Panc1 (cell line): ENCODE measurements around the gene CYP11A1. TPM values are rescaled to one million over a fixed set of nuclear protein-coding genes. Genes with fewer than 3 reads are reported as not detected.

Experiments
- ATAC-seq: fragments of 200-7000 bp; cut with Tn5 transposase; 2 replicates; pipeline ENCODE4 v1.9.1; 2020; ENCODE audit warnings: mild to moderate bottlenecking, moderate library complexity
- BruUV-seq: library from RNA; stranded (reverse); fragments of 400-500 nt; replicated peaks from 2 replicates; lab custom pipeline; 2021; lab: Mats Ljungman, UMichigan
- CTCF ChIA-PET: fragments of 300-600 bp; sonication (Branson Sonifier 250); formaldehyde crosslinking; loops from one replicate; lab custom pipeline; 2022; ENCODE audit warnings: antibody characterized with exemption; lab: Charles Lee
- POLR2A ChIA-PET: fragments of 300-600 bp; sonication (Branson Sonifier 250); formaldehyde crosslinking; loops from one replicate; lab custom pipeline; 2022; ENCODE audit warnings: antibody characterized with exemption; lab: Charles Lee
- DNase-seq: peaks from one replicate; pipeline ENCODE4 v3.0.0-alpha.2; 2010; ENCODE audit warnings: low read depth, low spot score
- H3K27ac ChIP-seq: 2 replicates; pipeline ENCODE4 v1.5.1; 2011; ENCODE audit warnings: mild to moderate bottlenecking, low read length, inconsistent platforms
- H3K27me3 ChIP-seq: fragments of 200-500 bp; sonication (Bioruptor generic); 2 replicates; pipeline ENCODE4 v1.6.0; 2014; ENCODE audit warnings: low read length, inconsistent platforms; ENCODE audit not compliant: control insufficient read depth, insufficient read depth
- H3K36me3 ChIP-seq: fragments of 200-500 bp; sonication (Bioruptor generic); 2 replicates; pipeline ENCODE4 v1.5.1; 2014; ENCODE audit warnings: inconsistent platforms, mild to moderate bottlenecking, low read length, moderate library complexity; ENCODE audit not compliant: control insufficient read depth, insufficient read depth
- H3K4me1 ChIP-seq: 2 replicates; pipeline ENCODE4 v1.5.1; 2011; ENCODE audit warnings: inconsistent platforms, mild to moderate bottlenecking, low read length, moderate library complexity; ENCODE audit not compliant: control insufficient read depth, insufficient read depth
- H3K4me3 ChIP-seq, 2 experiments: 2 replicates each; pipeline ENCODE4 v1.5.1; 2011 to 2012; ENCODE audit warnings: low read depth in 2 of 2, low read length in 2 of 2, mild to moderate bottlenecking in 2 of 2, inconsistent platforms in 1 of 2, moderate library complexity in 1 of 2
- H3K9me3 ChIP-seq: fragments of 200-500 bp; sonication (Bioruptor generic); 2 replicates; pipeline ENCODE4 v1.5.1; 2014; ENCODE audit warnings: low read depth, mild to moderate bottlenecking, inconsistent platforms, low read length, moderate library complexity; ENCODE audit not compliant: control insufficient read depth, insufficient read depth
- CTCF ChIP-seq: fragments of 450-650 bp; IDR thresholded peaks from 2 replicates; pipeline ENCODE4 v1.5.1; 2017; ENCODE audit warnings: mild to moderate bottlenecking
- POLR2AphosphoS5 ChIP-seq: IDR thresholded peaks from 2 replicates; pipeline ENCODE4 v1.6.1; 2012; ENCODE audit warnings: mild to moderate bottlenecking, low read depth, low read length, moderate library complexity
- REST ChIP-seq, 2 experiments: IDR thresholded peaks; 2 replicates each; pipeline ENCODE4 v1.6.1; 2011 to 2012; ENCODE audit warnings: low read depth in 2 of 2, control low read depth in 1 of 2, low read length in 1 of 2, mild to moderate bottlenecking in 1 of 2, moderate library complexity in 1 of 2; ENCODE audit not compliant: insufficient read depth in 1 of 2
- SIN3A ChIP-seq: IDR thresholded peaks from 2 replicates; pipeline ENCODE4 v1.6.1; 2012; ENCODE audit warnings: low read depth, mild to moderate bottlenecking, low read length, moderate library complexity, borderline replicate concordance; ENCODE audit not compliant: insufficient read depth
- TCF7L2 ChIP-seq: IDR thresholded peaks from 2 replicates; pipeline ENCODE4 v1.6.1; 2011; ENCODE audit warnings: mild to moderate bottlenecking, low read depth, low read length, inconsistent platforms
- in situ Hi-C: cut with HindIII; loops from 2 replicates; pipeline ENCODE4 v1.10.0; 2016; ENCODE audit warnings: low sequenced_read_pairs, low pct_unique_long_range_greater_than_20kb
- intact Hi-C: fragments of 100-400 bp; cut with micrococcal nuclease; formaldehyde crosslinking; loops from one replicate; pipeline ENCODE4 v1.10.0; 2022; ENCODE audit not compliant: unreplicated experiment
- total RNA-seq: library from RNA; stranded (reverse); gene quantifications from one replicate; pipeline ENCODE4 v1.2.1, GENCODE V29; 2021; ENCODE audit not compliant: unreplicated experiment

The CYP11A1 gene
- total RNA-seq, 1 experiment from 2014 or later: 0.57 TPM

GRCh38 chr15:74304431-74304830, 63.0 kb downstream of the CYP11A1 start:
- DNase-seq (no peak), ATAC-seq (no peak)
- Histone ChIP-seq H3K4me3 (no peak overlapping the region), H3K27me3 (no peaks in the 10 kb centered on the region), H3K9me3 (no peaks in the 10 kb centered on the region), H3K4me1 (no peaks in the 10 kb centered on the region; the same call in 1 of the 2 replicates), H3K27ac (no peak overlapping the region), H3K36me3 (no peaks in the 10 kb centered on the region)
- TF ChIP-seq TCF7L2 (no peak), SIN3A (no peak), POLR2AphosphoS5 (no peak)
- intact Hi-C loops (loop anchor here (5.0 kb wide), 1 partner anchor 107 kb away; no protein-coding TSS in a partner anchor), in situ Hi-C loops (no loop called here)
- CTCF ChIA-PET: interaction anchor here (0.7 kb wide), 1 partner anchor 178 kb away, joined by 4 read pairs; no protein-coding TSS in a partner anchor
- POLR2A ChIA-PET: interaction anchor here (0.6 kb wide), 1 partner anchor 1113 kb away, joined by 6 read pairs; no protein-coding TSS in a partner anchor
- BruUV-seq: no TSS peak

- Histone ChIP-seq H3K9me3 (no peaks in the 10 kb centered on the region), H3K36me3 (no peaks in the 10 kb centered on the region), H3K4me1 (no peaks in the 10 kb centered on the region; the same call in 1 of the 2 replicates), H3K4me3 (no peak overlapping the region), H3K27ac (no peak overlapping the region), H3K27me3 (no peaks in the 10 kb centered on the region)
- in situ Hi-C loops: no loop called here
- DNase-seq (no peak), ATAC-seq (no peak)
- CTCF ChIA-PET: interaction anchor here (0.6 to 0.7 kb wide), 4 partner anchors 17 to 250 kb away, joined by 3 to 12 read pairs (median 4); no protein-coding TSS in a partner anchor
- BruUV-seq: no TSS peak
- TF ChIP-seq POLR2AphosphoS5: no peak
- no peak for TF ChIP-seq REST (IDR thresholded peaks at IDR 0.05; ENCODE audit: insufficient read depth in 1 of 2, low read depth in 2 of 2, low read length in 1 of 2)
- no peak for TF ChIP-seq TCF7L2
- TF ChIP-seq CTCF: no peak
- POLR2A ChIA-PET: interaction anchor here (0.6 kb wide), 1 partner anchor 1113 kb away, joined by 6 read pairs; no protein-coding TSS in a partner anchor
- intact Hi-C loops: loop anchor here (1.0 to 5.0 kb wide), 3 partner anchors 107 to 249 kb away; no protein-coding TSS in a partner anchor
Observed at GRCh38 chr15:74303741-74304309, 63.6 kb downstream of the CYP11A1 start.
